DOHH2 (cell line): Measurements from ENCODE around the gene HPX.

Source experiments
- H3F3A ChIP-seq: fragments of 200-600 bp; sonication (generic), shearing (Covaris generic); 2 replicates; pipeline ENCODE4 v1.6.0; 2016; ENCODE audit warnings: antibody characterized with exemption, mild to moderate bottlenecking; ENCODE audit not compliant: control insufficient read depth, insufficient read depth
- H3K27ac ChIP-seq: fragments of 200-600 bp; sonication (generic); 2 replicates; pipeline ENCODE4 v1.5.1; 2014; ENCODE audit warnings: low read depth, mild to moderate bottlenecking, low read length, moderate library complexity
- H3K27me3 ChIP-seq: fragments of 200-600 bp; sonication (generic); 2 replicates; pipeline ENCODE4 v1.6.1; 2014; ENCODE audit warnings: mild to moderate bottlenecking, low read length, mixed read lengths; ENCODE audit not compliant: control insufficient read depth
- H3K36me3 ChIP-seq: fragments of 200-600 bp; sonication (generic); 2 replicates; pipeline ENCODE4 v1.6.1; 2014; ENCODE audit warnings: mild to moderate bottlenecking, low read length, moderate library complexity, mixed read lengths; ENCODE audit not compliant: control insufficient read depth
- H3K4me1 ChIP-seq: fragments of 200-600 bp; sonication (generic); 2 replicates; pipeline ENCODE4 v1.6.1; 2014; ENCODE audit warnings: mild to moderate bottlenecking, low read length, mixed read lengths; ENCODE audit not compliant: control insufficient read depth
- H3K4me2 ChIP-seq: fragments of 200-600 bp; sonication (generic); 2 replicates; pipeline ENCODE4 v1.6.0; 2014; ENCODE audit warnings: mild to moderate bottlenecking, low read length, moderate library complexity
- H3K4me3 ChIP-seq: fragments of 200-600 bp; sonication (generic); 2 replicates; pipeline ENCODE4 v1.5.1; 2014; ENCODE audit warnings: mild to moderate bottlenecking, low read length, mixed read lengths
- H3K79me2 ChIP-seq: fragments of 200-600 bp; sonication (generic); 2 replicates; pipeline ENCODE4 v1.6.1; 2014; ENCODE audit warnings: mild to moderate bottlenecking, low read length, mixed read lengths; ENCODE audit not compliant: control insufficient read depth
- H3K9me2 ChIP-seq: fragments of 200-600 bp; sonication (generic); replicated peaks from 2 replicates; pipeline ENCODE4 v1.6.1; 2014; ENCODE audit warnings: mild to moderate bottlenecking, low read length, mixed read lengths; ENCODE audit not compliant: control insufficient read depth
- H3K9me3 ChIP-seq: fragments of 200-600 bp; sonication (generic); 2 replicates; pipeline ENCODE4 v1.6.1; 2014; ENCODE audit warnings: antibody characterized with exemption, low read length, mixed read lengths; ENCODE audit not compliant: control insufficient read depth, insufficient read depth
- H4K20me1 ChIP-seq: fragments of 200-600 bp; sonication (generic); 2 replicates; pipeline ENCODE4 v1.6.0; 2014; ENCODE audit warnings: low read depth, mild to moderate bottlenecking, antibody characterized with exemption, low read length, moderate library complexity; ENCODE audit not compliant: control insufficient read depth, insufficient read depth
- CTCF ChIP-seq: fragments of 200-600 bp; sonication (generic); IDR thresholded peaks from one replicate; pipeline ENCODE4 v1.5.1; 2014; ENCODE audit warnings: antibody characterized with exemption, mild to moderate bottlenecking, low read depth, low read length; ENCODE audit not compliant: poor library complexity, severe bottlenecking
- EZH2phosphoT487 ChIP-seq: fragments of 200-600 bp; sonication (generic); IDR thresholded peaks from 2 replicates; pipeline ENCODE4 v1.6.1; 2017; ENCODE audit warnings: borderline replicate concordance, mild to moderate bottlenecking, antibody characterized with exemption, low read length, moderate library complexity, mixed read lengths

Gene HPX

GRCh38 chr11:6443269-6444003 lies 2.6 kb upstream of the HPX start:
- H3K9me2 ChIP-seq, result no peaks in the 10 kb centered on the region
- TF ChIP-seq EZH2phosphoT487, result no peak
- TF ChIP-seq CTCF, result peak; percentile 94
- H3K27me3 ChIP-seq, result no peaks in the 10 kb centered on the region
- no peak overlapping the region for H3K4me3 ChIP-seq
- H3K36me3 ChIP-seq, result no peaks in the 10 kb centered on the region
- no peaks in the 10 kb centered on the region for H4K20me1 ChIP-seq
- H3K4me2 ChIP-seq, result no peak overlapping the region
- H3K79me2 ChIP-seq, result no peaks in the 10 kb centered on the region
- H3F3A ChIP-seq, result no peaks in the 10 kb centered on the region
- no peaks in the 10 kb centered on the region for H3K9me3 ChIP-seq
- H3K4me1 ChIP-seq, result peaks cover 6% of the 10 kb centered on the region
- H3K27ac ChIP-seq, result no peak overlapping the region

GRCh38 chr11:6442441-6442840 lies 1.7 kb upstream of the HPX start:
- Histone ChIP-seq H3K4me3 (no peak overlapping the region), H3K79me2 (no peaks in the 10 kb centered on the region), H3K36me3 (no peaks in the 10 kb centered on the region), H3K9me2 (no peaks in the 10 kb centered on the region), H3F3A (no peaks in the 10 kb centered on the region), H4K20me1 (no peaks in the 10 kb centered on the region), H3K9me3 (no peaks in the 10 kb centered on the region), H3K4me1 (peaks cover 15% of the 10 kb centered on the region), H3K27ac (no peak overlapping the region), H3K27me3 (no peaks in the 10 kb centered on the region), H3K4me2 (no peak overlapping the region)
- TF ChIP-seq CTCF, result no peak
- no peak for TF ChIP-seq EZH2phosphoT487

- no peak overlapping the region for H3K4me2 ChIP-seq
- no peak overlapping the region for H3K27ac ChIP-seq
- no peaks in the 10 kb centered on the region for H3F3A ChIP-seq
- H3K79me2 ChIP-seq, result no peaks in the 10 kb centered on the region
- H3K36me3 ChIP-seq, result no peaks in the 10 kb centered on the region
- peaks cover 33% of the 10 kb centered on the region for H3K4me1 ChIP-seq
- H4K20me1 ChIP-seq, result no peaks in the 10 kb centered on the region
- H3K9me2 ChIP-seq, result no peaks in the 10 kb centered on the region
- no peak overlapping the region for H3K4me3 ChIP-seq
- TF ChIP-seq EZH2phosphoT487 (no peak), CTCF (peak; percentile 70)
- no peaks in the 10 kb centered on the region for H3K27me3 ChIP-seq
- no peaks in the 10 kb centered on the region for H3K9me3 ChIP-seq
Measured at GRCh38 chr11:6438979-6439571, 1.7 kb downstream of the HPX start.
